HEK293 (cell line): ENCODE data around the gene COMMD7.

ENCODE experiments used
- CTCF ChIA-PET: fragments of 350-600 bp; formaldehyde crosslinking; extraction: SDS; loops from one replicate; lab custom pipeline; 2021; ENCODE audit warnings: antibody characterized with exemption; lab: Yijun Ruan, JAX
- POLR2A ChIA-PET: fragments of 300-600 bp; formaldehyde crosslinking; extraction: SDS; loops from one replicate; lab custom pipeline; 2020; ENCODE audit warnings: antibody characterized with exemption, inconsistent platforms; lab: Yijun Ruan, JAX
- H3K27ac ChIP-seq: fragments of 200-500 bp; sonication (Bioruptor generic); 2 replicates; pipeline ENCODE4 v1.5.1; 2014; ENCODE audit warnings: low read depth, low read length, control low read depth, inconsistent platforms; ENCODE audit errors: extremely low read depth
- H3K36me3 ChIP-seq, 2 experiments: fragments of 200-500 bp in 1 of 2; sonication (Bioruptor generic) in 1 of 2; 1 replicate in 1 of 2; 2 replicates in 1 of 2; pipeline ENCODE4 v1.5.1; 2014 to 2017; ENCODE audit warnings: inconsistent platforms in 2 of 2, low read length in 2 of 2; ENCODE audit not compliant: control insufficient read depth in 2 of 2, insufficient read depth in 1 of 2
- H3K4me1 ChIP-seq: fragments of 200-500 bp; sonication (Bioruptor generic); 2 replicates; pipeline ENCODE4 v1.5.1; 2014; ENCODE audit warnings: mild to moderate bottlenecking, low read length, inconsistent platforms; ENCODE audit not compliant: control insufficient read depth, insufficient read depth
- H3K4me3 ChIP-seq: 2 replicates; pipeline ENCODE4 v1.5.1; 2011; ENCODE audit warnings: low read depth, mild to moderate bottlenecking, control low read depth, low read length, moderate library complexity
- H3K9me3 ChIP-seq: fragments of 200-500 bp; sonication (Bioruptor generic); 2 replicates; pipeline ENCODE4 v1.5.1; 2014; ENCODE audit warnings: low read depth, low read length, inconsistent platforms; ENCODE audit not compliant: control insufficient read depth, insufficient read depth
- IKZF3 ChIP-seq: fragments of 450-650 bp; IDR thresholded peaks from 2 replicates; pipeline ENCODE4 v1.5.0; 2018; ENCODE audit warnings: missing biosample characterization, mild to moderate bottlenecking, missing genetic modification characterization, moderate library complexity
- KLF10 ChIP-seq: fragments of 450-650 bp; IDR thresholded peaks from 2 replicates; pipeline ENCODE4 v1.5.1; 2018; ENCODE audit warnings: missing biosample characterization, mild to moderate bottlenecking, missing genetic modification characterization
- SCRT1 ChIP-seq: fragments of 450-650 bp; formaldehyde crosslinking; IDR thresholded peaks from 2 replicates; pipeline ENCODE4 v1.5.1; 2016; ENCODE audit warnings: missing biosample characterization, missing genetic modification characterization, borderline replicate concordance
- ZNF341 ChIP-seq: fragments of 450-650 bp; formaldehyde crosslinking; IDR thresholded peaks from 2 replicates; pipeline ENCODE4; 2016; ENCODE audit warnings: low read depth, missing biosample characterization, missing genetic modification characterization
- ZNF350 ChIP-seq: fragments of 450-650 bp; formaldehyde crosslinking; IDR thresholded peaks from 2 replicates; pipeline ENCODE4 v1.5.0; 2017; ENCODE audit warnings: missing biosample characterization, mild to moderate bottlenecking, missing genetic modification characterization
- ZNF391 ChIP-seq: fragments of 450-650 bp; formaldehyde crosslinking; IDR thresholded peaks from 2 replicates; pipeline ENCODE4 v1.5.1; 2016; ENCODE audit warnings: low read depth, missing biosample characterization, missing genetic modification characterization, borderline replicate concordance
- ZNF501 ChIP-seq: fragments of 450-650 bp; formaldehyde crosslinking; IDR thresholded peaks from 2 replicates; pipeline ENCODE4 v1.5.1; 2016; ENCODE audit warnings: missing biosample characterization, missing genetic modification characterization
- ZNF776 ChIP-seq: fragments of 450-650 bp; formaldehyde crosslinking; IDR thresholded peaks from 2 replicates; pipeline ENCODE4 v1.5.0; 2017; ENCODE audit warnings: missing biosample characterization, missing genetic modification characterization, borderline replicate concordance
- ZNF777 ChIP-seq: fragments of 450-650 bp; formaldehyde crosslinking; IDR thresholded peaks from 2 replicates; pipeline ENCODE4 v1.5.1; 2017; ENCODE audit warnings: missing biosample characterization, missing genetic modification characterization, borderline replicate concordance
- TF ChIP-seq, protein P1 (sequence below): fragments of 450-650 bp; formaldehyde crosslinking; IDR thresholded peaks from 2 replicates; pipeline ENCODE4 v1.5.1; 2016; ENCODE audit warnings: missing biosample characterization, missing genetic modification characterization
- TF ChIP-seq, protein P2 (sequence below): fragments of 450-650 bp; formaldehyde crosslinking; conservative IDR thresholded peaks from 2 replicates; pipeline ENCODE4 v1.5.1; 2016; ENCODE audit warnings: low read depth, missing biosample characterization, missing genetic modification characterization
- TF ChIP-seq, protein P3 (sequence below): fragments of 450-650 bp; formaldehyde crosslinking; IDR thresholded peaks from 2 replicates; pipeline ENCODE4 v1.5.1; 2016; ENCODE audit warnings: missing biosample characterization, missing genetic modification characterization, borderline replicate concordance
- TF ChIP-seq, protein P4 (sequence below): fragments of 450-650 bp; formaldehyde crosslinking; IDR thresholded peaks from 2 replicates; pipeline ENCODE4 v1.5.1; 2016; ENCODE audit warnings: missing biosample characterization, missing genetic modification characterization
- TF ChIP-seq, protein P5 (sequence below): fragments of 450-650 bp; formaldehyde crosslinking; IDR thresholded peaks from 2 replicates; pipeline ENCODE4 v1.5.1; 2016; ENCODE audit warnings: missing biosample characterization, missing genetic modification characterization

The COMMD7 gene

DNA sequence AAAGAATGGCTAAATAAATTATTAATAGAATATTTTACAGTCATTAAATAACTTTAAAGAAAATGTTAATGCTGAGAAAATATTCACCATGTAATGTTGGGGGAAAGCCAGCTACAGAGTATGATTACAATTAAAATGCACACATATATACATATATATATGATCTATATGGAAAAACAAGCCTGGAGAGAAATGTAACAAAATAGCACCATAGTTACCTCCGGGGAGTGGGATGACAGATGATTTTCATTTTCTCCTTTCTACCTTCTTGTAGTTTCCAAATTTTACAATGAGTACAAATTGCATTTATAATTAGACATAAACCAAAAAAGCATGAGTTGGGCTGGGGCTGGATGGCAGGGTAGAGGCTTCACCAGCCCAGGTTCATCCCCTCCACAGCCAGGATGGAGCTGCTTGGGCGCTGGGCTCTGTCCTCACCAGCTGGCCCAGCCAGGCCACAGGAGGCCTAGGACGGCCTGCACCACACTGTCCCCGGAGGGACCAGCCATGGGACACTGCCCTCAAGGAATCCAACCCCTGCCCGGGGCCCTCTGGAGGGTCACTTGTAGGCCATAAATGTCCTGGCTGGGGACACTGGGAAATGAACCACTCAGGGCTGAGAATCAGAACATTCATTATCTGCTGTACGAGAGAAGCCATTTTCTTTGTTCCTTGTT is 79.8 kb downstream of the COMMD7 start:
- TF ChIP-seq ZNF391 (tag by site-specific recombination) (no peak), ZNF341 (tag by site-specific recombination) (no peak), ZNF350 (no peak), KLF10 (tag by site-specific recombination) (no peak), IKZF3 (tag by site-specific recombination) (no peak), ZNF501 (tag by site-specific recombination) (no peak), ZNF777 (no peak), SCRT1 (tag by site-specific recombination) (no peak), ZNF776 (tag by site-specific recombination) (no peak)
- TF ChIP-seq, protein P1, sequence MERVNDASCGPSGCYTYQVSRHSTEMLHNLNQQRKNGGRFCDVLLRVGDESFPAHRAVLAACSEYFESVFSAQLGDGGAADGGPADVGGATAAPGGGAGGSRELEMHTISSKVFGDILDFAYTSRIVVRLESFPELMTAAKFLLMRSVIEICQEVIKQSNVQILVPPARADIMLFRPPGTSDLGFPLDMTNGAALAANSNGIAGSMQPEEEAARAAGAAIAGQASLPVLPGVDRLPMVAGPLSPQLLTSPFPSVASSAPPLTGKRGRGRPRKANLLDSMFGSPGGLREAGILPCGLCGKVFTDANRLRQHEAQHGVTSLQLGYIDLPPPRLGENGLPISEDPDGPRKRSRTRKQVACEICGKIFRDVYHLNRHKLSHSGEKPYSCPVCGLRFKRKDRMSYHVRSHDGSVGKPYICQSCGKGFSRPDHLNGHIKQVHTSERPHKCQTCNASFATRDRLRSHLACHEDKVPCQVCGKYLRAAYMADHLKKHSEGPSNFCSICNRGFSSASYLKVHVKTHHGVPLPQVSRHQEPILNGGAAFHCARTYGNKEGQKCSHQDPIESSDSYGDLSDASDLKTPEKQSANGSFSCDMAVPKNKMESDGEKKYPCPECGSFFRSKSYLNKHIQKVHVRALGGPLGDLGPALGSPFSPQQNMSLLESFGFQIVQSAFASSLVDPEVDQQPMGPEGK (tag by site-specific recombination), result no peak
- TF ChIP-seq, protein P2, sequence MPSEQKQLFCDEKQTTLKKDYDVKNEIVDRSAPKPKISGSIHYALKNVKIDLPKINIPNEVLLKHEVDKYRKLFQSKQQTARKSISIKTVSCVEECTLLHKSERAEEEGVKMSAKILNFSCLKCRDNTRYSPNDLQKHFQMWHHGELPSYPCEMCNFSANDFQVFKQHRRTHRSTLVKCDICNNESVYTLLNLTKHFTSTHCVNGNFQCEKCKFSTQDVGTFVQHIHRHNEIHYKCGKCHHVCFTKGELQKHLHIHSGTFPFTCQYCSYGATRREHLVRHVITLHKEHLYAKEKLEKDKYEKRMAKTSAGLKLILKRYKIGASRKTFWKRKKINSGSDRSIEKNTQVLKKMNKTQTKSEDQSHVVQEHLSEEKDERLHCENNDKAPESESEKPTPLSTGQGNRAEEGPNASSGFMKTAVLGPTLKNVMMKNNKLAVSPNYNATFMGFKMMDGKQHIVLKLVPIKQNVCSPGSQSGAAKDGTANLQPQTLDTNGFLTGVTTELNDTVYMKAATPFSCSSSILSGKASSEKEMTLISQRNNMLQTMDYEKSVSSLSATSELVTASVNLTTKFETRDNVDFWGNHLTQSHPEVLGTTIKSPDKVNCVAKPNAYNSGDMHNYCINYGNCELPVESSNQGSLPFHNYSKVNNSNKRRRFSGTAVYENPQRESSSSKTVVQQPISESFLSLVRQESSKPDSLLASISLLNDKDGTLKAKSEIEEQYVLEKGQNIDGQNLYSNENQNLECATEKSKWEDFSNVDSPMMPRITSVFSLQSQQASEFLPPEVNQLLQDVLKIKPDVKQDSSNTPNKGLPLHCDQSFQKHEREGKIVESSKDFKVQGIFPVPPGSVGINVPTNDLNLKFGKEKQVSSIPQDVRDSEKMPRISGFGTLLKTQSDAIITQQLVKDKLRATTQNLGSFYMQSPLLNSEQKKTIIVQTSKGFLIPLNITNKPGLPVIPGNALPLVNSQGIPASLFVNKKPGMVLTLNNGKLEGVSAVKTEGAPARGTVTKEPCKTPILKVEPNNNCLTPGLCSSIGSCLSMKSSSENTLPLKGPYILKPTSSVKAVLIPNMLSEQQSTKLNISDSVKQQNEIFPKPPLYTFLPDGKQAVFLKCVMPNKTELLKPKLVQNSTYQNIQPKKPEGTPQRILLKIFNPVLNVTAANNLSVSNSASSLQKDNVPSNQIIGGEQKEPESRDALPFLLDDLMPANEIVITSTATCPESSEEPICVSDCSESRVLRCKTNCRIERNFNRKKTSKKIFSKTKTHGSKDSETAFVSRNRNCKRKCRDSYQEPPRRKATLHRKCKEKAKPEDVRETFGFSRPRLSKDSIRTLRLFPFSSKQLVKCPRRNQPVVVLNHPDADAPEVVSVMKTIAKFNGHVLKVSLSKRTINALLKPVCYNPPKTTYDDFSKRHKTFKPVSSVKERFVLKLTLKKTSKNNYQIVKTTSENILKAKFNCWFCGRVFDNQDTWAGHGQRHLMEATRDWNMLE, result no peak
- TF ChIP-seq, protein P3, sequence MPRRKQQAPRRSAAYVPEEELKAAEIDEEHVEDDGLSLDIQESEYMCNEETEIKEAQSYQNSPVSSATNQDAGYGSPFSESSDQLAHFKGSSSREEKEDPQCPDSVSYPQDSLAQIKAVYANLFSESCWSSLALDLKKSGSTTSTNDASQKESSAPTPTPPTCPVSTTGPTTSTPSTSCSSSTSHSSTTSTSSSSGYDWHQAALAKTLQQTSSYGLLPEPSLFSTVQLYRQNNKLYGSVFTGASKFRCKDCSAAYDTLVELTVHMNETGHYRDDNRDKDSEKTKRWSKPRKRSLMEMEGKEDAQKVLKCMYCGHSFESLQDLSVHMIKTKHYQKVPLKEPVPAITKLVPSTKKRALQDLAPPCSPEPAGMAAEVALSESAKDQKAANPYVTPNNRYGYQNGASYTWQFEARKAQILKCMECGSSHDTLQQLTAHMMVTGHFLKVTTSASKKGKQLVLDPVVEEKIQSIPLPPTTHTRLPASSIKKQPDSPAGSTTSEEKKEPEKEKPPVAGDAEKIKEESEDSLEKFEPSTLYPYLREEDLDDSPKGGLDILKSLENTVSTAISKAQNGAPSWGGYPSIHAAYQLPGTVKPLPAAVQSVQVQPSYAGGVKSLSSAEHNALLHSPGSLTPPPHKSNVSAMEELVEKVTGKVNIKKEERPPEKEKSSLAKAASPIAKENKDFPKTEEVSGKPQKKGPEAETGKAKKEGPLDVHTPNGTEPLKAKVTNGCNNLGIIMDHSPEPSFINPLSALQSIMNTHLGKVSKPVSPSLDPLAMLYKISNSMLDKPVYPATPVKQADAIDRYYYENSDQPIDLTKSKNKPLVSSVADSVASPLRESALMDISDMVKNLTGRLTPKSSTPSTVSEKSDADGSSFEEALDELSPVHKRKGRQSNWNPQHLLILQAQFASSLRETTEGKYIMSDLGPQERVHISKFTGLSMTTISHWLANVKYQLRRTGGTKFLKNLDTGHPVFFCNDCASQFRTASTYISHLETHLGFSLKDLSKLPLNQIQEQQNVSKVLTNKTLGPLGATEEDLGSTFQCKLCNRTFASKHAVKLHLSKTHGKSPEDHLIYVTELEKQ, result no peak
- TF ChIP-seq, protein P4, sequence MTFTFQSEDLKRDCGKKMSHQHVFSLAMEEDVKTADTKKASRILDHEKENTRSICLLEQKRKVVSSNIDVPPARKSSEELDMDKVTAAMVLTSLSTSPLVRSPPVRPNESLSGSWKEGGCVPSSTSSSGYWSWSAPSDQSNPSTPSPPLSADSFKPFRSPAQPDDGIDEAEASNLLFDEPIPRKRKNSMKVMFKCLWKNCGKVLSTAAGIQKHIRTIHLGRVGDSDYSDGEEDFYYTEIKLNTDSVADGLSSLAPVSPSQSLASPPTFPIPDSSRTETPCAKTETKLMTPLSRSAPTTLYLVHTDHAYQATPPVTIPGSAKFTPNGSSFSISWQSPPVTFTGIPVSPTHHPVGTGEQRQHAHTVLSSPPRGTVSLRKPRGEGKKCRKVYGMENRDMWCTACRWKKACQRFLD, result no peak
- TF ChIP-seq, protein P5, sequence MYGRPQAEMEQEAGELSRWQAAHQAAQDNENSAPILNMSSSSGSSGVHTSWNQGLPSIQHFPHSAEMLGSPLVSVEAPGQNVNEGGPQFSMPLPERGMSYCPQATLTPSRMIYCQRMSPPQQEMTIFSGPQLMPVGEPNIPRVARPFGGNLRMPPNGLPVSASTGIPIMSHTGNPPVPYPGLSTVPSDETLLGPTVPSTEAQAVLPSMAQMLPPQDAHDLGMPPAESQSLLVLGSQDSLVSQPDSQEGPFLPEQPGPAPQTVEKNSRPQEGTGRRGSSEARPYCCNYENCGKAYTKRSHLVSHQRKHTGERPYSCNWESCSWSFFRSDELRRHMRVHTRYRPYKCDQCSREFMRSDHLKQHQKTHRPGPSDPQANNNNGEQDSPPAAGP (tag by site-specific recombination), result no peak
- POLR2A ChIA-PET, result no interaction called here
- peak overlapping the region; percentile 19; the same call in 1 of the 2 replicates for H3K27ac ChIP-seq

More for the DNA sequence above, 79.8 kb downstream of the COMMD7 start:
- H3K9me3 ChIP-seq, result no peaks in the 10 kb centered on the region
- no peak overlapping the region for H3K4me3 ChIP-seq
- no peaks in the 10 kb centered on the region for H3K36me3 ChIP-seq
- no peaks in the 10 kb centered on the region for H3K4me1 ChIP-seq
- CTCF ChIA-PET, result interaction anchor here (0.6 to 2.1 kb wide), 4 partner anchors 116 to 494 kb away, joined by 3 to 8 read pairs (median 4); no protein-coding TSS in a partner anchor
